H7 (cell line): ENCODE measurements around the gene FPR3. TPM values are rescaled to one million over a fixed set of nuclear protein-coding genes. Genes with fewer than 3 reads are reported as not detected.

Source experiments
- DNase-seq: peaks from one replicate; pipeline ENCODE4 v3.0.0; 2012
- H3K27me3 ChIP-seq: 2 replicates; pipeline ENCODE4 v1.6.0; 2011; ENCODE audit warnings: mild to moderate bottlenecking, low read length; ENCODE audit not compliant: control insufficient read depth, insufficient read depth
- H3K36me3 ChIP-seq: replicated peaks from 2 replicates; pipeline ENCODE4 v1.5.1; 2011; ENCODE audit warnings: low read length; ENCODE audit not compliant: control insufficient read depth, insufficient read depth
- H3K4me3 ChIP-seq: 2 replicates; pipeline ENCODE4 v1.5.1; 2011; ENCODE audit warnings: low read depth, mild to moderate bottlenecking, control low read depth, low read length, moderate library complexity; ENCODE audit not compliant: insufficient read depth
- total RNA-seq: library from RNA; depleted of rRNA; stranded (reverse); fragments of >200 nt; shearing (Covaris generic); gene quantifications from 2 replicates; pipeline ENCODE4 v1.2.3, GENCODE V29; 2014; rRNA removed

Gene FPR3
- total RNA-seq, 1 experiment from 2014 or later = not detected

DNA sequence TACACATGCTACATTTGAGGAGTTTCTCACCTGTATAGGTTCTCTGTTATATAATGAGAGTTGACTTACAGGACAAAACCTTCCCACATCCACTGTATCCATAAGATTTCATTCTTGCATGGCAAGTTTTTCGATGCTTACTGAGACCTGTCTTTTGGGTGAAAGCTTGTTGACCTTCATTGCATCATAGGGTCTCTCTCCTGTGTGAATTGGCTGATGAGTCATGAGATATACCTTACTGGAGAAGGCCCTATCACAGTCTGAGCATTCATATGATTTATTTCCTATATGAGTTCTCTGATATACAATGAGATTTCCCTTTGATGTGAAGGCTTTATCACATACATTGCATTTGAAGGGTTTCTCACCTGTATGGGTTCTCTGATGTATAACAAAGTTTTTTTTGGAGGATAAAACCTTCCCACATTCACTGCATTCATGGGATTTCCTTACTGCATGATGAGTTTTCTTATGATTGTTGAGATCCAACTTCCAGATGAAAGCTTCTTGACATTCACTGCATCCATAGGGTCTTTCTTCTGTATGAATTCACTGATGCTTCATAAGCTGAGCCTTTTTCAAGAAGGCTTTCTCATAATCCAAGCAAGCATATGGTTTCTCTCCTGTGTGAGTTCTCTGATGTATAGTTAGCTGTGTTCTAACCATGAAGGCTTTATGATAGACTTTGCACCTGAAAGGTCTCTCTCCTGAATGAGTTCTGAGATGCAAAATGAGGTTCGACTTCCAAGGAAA is 67.1 kb downstream of the FPR3 start:
- Histone ChIP-seq H3K4me3 (no peak overlapping the region), H3K27me3 (no peaks in the 10 kb centered on the region), H3K36me3 (peaks cover 25% of the 10 kb centered on the region)
- no peak for DNase-seq

DNA sequence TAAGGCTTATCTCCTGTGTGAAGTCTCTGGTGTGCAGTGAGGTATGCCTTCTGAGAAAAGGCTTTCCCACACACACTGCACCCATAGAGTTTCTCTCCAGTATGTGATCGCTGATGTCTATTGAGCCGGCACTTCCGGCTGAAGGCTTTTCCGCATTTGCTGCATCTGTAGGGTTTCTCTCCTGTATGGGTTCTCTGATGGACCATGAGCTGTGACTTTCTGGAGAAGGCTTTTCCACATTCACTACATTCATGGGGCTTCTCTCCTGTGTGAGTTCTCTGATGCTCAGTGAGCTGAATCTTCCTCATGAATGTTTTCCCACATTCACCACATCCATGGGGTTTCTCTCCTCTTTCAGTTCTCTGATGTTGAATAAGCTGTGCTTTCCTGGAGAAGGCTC is 78.1 kb downstream of the FPR3 start:
- no peak for DNase-seq
- H3K27me3 ChIP-seq = no peaks in the 10 kb centered on the region
- no peak overlapping the region for H3K4me3 ChIP-seq
- H3K36me3 ChIP-seq = peaks cover 56% of the 10 kb centered on the region

Other genes with a start within 250 kb of the FPR3 start
- 2.4 and 3.0 TPM in 2 replicates for gene ZNF175, start 223.9 kb upstream of the FPR3 start, total RNA-seq
- gene SIGLEC5, start 164.8 kb upstream of the FPR3 start, total RNA-seq = not detected in 2 replicates
- not detected in 2 replicates for gene SIGLEC14, start 148.3 kb upstream of the FPR3 start, total RNA-seq
- 6.3 and 15.0 TPM in 2 replicates for gene SPACA6, start 101.8 kb upstream of the FPR3 start, total RNA-seq
- gene HAS1, start 71.2 kb upstream of the FPR3 start, total RNA-seq = 0.37 TPM in 1 of 2 replicates, not detected in the other
- not detected in 2 replicates for gene FPR1, start 43.3 kb upstream of the FPR3 start, total RNA-seq
- gene FPR2, start 34.0 kb upstream of the FPR3 start, total RNA-seq = not detected in 2 replicates
- 6.5 and 15.0 TPM in 2 replicates for gene ZNF577, start 92.8 kb downstream of the FPR3 start, total RNA-seq
- 8.3 and 17.0 TPM in 2 replicates for gene ZNF649, start 109.9 kb downstream of the FPR3 start, total RNA-seq
- gene ZNF613, start 132.3 kb downstream of the FPR3 start, total RNA-seq = 7.9 and 8.6 TPM in 2 replicates
- gene ZNF350, start 191.7 kb downstream of the FPR3 start, total RNA-seq = 0.15 and 0.28 TPM in 2 replicates
- 0.80 and 1.4 TPM in 2 replicates for gene ZNF615, start 213.1 kb downstream of the FPR3 start, total RNA-seq
- gene ZNF614, start 233.2 kb downstream of the FPR3 start, total RNA-seq = 7.3 and 13.5 TPM in 2 replicates